GM12873 (cell line): ENCODE results near the gene TRIP4.

Experiments used
- TF ChIP-seq, protein P1 (sequence below): IDR thresholded peaks from 2 replicates; pipeline ENCODE4 v1.5.1; 2012; ENCODE audit warnings: low read depth, mild to moderate bottlenecking, moderate library complexity, low read length, control low read depth; ENCODE audit not compliant: insufficient read depth; ENCODE audit errors: missing control alignments

The TRIP4 gene

DNA sequence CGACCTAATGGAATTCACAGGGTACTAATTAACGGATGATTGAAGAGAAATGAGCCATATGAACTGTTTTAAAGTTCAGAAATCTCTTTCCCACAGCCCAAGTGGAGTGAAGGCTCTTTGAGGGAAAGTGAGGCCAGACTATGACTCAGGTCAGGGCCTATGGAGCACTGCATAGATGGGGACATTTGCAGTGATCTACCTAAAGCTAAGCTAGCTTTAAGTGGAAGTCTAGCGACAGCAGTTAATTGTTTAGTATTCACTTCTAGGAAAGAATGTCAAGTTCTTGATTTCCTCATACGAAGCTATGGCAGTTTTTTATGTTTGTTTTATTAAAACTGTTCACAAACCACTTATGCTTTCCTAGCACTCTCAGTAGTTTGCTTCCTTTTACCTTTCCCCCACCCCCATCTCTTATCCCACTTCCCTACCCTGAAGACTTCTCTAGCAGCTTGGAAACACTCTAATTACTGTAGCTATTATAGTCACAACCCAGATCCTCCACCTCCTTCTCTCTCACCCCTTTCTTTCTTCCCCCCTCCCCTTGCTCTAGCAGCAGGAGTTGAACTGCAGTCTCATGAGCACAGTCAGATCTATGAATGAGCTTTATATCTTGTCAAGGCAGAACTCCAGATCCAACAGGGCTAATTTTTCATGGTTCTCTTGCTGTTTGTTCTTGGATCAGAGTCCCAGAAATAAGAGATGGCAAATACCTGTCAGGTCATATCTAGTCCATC, 78.9 kb downstream of the TRIP4 start:
- TF ChIP-seq, protein P1, sequence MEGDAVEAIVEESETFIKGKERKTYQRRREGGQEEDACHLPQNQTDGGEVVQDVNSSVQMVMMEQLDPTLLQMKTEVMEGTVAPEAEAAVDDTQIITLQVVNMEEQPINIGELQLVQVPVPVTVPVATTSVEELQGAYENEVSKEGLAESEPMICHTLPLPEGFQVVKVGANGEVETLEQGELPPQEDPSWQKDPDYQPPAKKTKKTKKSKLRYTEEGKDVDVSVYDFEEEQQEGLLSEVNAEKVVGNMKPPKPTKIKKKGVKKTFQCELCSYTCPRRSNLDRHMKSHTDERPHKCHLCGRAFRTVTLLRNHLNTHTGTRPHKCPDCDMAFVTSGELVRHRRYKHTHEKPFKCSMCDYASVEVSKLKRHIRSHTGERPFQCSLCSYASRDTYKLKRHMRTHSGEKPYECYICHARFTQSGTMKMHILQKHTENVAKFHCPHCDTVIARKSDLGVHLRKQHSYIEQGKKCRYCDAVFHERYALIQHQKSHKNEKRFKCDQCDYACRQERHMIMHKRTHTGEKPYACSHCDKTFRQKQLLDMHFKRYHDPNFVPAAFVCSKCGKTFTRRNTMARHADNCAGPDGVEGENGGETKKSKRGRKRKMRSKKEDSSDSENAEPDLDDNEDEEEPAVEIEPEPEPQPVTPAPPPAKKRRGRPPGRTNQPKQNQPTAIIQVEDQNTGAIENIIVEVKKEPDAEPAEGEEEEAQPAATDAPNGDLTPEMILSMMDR: no peak

DNA sequence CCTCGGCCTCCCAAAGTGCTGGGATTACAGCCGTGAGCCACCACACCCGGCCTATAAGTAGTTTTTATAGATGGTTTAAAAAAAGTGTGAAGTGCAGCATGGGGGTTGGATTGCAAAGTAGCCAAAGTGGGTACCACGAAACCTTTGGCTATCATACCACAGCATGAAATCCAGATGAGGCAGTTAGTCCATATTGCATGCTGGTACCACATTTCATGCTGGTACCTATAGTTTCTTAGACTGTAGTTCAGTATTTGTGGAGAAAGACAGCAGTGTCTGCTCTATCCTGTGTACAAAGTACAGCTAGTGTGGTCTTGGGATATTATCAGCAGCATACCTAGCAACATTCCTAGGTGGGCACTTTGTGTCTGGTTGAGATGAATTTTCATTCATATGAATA, 84.5 kb downstream of the TRIP4 start:
- TF ChIP-seq, protein P1: no peak

DNA sequence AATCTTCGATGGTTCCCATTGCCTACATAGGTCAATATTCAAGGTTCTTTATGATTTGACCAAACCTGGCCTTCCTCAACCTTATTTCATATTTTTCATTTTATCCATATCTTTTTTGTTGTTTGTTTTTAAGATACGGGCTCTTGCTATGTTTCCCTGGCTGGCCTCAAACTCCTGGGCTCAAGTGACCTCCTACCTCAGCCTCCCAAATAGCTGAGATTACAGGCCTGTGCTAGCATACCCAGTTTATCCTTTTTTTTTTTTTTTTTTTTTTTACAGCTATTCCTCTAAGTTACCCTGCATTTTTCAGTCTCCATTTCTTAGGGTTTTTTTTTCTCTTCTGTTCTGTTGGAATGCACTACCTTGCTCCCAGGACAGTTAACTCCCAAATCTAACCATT, 87.2 kb downstream of the TRIP4 start:
- TF ChIP-seq, protein P1: no peak

GRCh38 chr15:64476550-64476949, 88.9 kb downstream of the TRIP4 start:
- TF ChIP-seq, protein P1: no peak

DNA sequence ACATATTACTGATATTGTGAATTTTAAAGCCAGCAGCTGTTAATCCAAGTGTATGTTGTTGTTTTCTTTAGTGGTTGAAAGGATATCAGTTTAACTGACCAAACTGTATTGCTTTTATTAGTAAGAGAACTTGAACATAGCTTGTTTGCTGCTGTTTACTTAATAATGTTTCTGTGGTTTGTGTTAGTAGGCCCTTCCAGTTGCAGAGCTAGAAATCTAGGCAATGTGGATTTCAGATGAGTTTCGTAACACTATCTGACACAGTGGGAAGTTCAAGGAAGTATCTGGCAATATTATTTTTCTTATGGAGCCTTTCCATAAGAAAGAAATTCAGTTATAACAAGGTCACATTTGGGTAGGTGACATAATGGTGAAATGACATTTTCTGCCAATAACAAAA, 91.2 kb downstream of the TRIP4 start:
- TF ChIP-seq, protein P1: no peak

GRCh38 chr15:64480891-64481290, 93.3 kb downstream of the TRIP4 start:
- TF ChIP-seq, protein P1: no peak

GRCh38 chr15:64483749-64484148, 96.1 kb downstream of the TRIP4 start:
- TF ChIP-seq, protein P1: no peak

GRCh38 chr15:64485796-64486195, 98.2 kb downstream of the TRIP4 start:
- TF ChIP-seq, protein P1: no peak
